GM18870 (cell line): Measurements from ENCODE around the gene CYLC1.

ENCODE experiments used
- ATAC-seq: cut with Tn5 transposase; IDR thresholded peaks from one replicate; pipeline ENCODE4 v1.9.1; 2021; ENCODE audit warnings: moderate library complexity; ENCODE audit not compliant: unreplicated experiment

The CYLC1 gene, protein sequence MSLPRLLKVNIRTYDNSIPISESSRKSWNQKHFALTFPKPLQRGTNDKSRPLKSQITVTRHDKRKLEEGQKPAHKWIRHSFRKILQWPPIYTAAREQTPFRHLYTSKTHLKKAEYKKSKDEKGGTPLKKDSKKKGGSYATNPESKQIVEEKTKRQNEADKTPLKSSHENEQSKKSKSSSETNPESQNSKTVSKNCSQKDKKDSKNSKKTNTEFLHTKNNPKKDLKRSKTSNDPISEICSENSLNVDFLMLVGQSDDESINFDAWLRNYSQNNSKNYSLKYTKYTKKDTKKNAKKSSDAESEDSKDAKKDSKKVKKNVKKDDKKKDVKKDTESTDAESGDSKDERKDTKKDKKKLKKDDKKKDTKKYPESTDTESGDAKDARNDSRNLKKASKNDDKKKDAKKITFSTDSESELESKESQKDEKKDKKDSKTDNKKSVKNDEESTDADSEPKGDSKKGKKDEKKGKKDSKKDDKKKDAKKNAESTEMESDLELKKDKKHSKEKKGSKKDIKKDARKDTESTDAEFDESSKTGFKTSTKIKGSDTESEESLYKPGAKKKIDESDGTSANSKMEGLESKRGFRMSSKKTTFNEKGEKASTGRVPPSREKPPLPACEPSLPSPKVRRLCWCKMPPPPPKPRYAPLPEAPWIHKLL

GRCh38 chrX:83860846-83861245 is at the start of gene CYLC1:
Gene CYLC1 (plus strand): TSS chrX:83861146. CDS start chrX:83861183, 37 bp downstream.
- no peak for ATAC-seq

- ATAC-seq: no peak
These were observed 41.6 kb upstream of the CYLC1 start for GRCh38 chrX:83819304-83819703.

DNA sequence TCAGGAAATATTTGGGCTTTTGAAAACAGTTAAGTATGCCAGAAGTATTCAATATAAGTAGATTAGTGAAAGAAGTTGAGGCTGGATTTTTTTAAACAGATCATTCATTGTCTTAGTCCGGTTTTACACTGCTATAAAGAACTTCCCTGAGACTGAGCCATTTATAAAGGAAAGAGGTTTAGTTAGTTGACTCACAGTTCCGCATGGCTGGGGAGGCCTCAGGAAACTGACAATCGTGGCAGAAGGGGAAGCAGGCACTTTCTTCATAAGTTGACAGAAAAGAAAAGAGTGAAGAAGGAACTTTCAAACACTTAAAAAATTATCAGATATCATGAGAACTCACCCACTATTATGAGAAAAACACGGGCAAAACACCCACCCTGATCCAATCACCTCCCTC is 31.1 kb upstream of the CYLC1 start:
- peak; percentile 85 for ATAC-seq

DNA sequence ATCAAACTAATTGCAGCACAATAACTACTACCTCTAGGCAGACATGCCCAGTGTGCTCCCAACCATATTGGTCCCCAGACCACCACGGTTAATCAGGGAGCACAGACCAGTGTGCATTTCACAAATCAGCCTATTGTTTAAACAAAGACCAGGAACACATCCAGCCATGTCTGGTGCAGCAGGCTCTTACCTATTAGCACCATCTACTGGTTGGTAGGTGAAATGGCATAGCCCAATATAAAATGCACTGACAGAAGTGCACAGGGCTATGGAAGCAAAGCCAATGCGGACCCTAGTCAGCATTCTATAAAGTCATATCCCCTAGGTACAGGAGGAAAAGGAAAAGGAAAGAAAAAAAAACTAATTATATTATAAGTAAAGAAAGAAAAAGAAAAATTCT is 15.5 kb upstream of the CYLC1 start:
- peak; percentile 100 for ATAC-seq

DNA sequence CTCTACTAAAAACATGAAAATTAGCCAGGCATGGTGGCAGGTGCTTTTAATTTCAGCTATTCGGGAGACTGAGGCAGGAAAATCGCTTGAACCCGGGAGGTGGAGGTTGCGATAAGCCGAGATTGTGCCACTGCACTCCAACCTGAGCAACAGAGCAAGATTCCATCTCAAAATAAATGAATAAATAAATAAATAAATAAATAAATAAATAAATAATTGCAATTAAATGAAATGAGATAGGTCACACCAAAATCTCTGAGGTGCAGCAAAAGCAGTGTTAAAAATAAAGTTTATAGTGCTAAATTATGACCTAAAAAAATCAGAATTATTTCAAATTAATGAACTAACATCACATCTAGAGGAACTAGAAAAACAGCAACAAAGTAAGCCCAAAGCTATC is 13.6 kb upstream of the CYLC1 start:
- ATAC-seq: no peak

GRCh38 chrX:83888585-83888984 is 27.6 kb downstream of the CYLC1 start:
- ATAC-seq: no peak

DNA sequence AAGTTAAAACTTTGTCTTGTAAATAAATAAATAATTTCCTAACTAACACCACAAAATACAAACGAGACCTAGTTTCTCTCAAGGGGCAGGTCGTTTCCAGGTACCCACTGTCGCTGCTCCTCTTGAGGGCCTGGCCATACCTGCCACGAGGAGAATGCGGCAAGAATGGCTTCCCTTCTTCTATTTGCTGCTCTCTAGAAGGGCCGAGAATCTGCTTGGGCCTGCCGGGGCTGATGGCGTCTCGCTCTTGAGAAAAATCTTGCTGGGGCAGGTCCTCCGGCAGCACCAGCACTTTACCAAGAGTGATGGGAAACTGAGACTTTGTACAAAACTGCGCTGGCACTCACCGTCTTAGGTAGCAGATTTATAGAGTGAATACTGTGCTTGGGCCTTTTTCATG is 31.5 kb downstream of the CYLC1 start:
- no peak for ATAC-seq

GRCh38 chrX:83906921-83907320 is 46.0 kb downstream of the CYLC1 start:
- ATAC-seq: no peak

DNA sequence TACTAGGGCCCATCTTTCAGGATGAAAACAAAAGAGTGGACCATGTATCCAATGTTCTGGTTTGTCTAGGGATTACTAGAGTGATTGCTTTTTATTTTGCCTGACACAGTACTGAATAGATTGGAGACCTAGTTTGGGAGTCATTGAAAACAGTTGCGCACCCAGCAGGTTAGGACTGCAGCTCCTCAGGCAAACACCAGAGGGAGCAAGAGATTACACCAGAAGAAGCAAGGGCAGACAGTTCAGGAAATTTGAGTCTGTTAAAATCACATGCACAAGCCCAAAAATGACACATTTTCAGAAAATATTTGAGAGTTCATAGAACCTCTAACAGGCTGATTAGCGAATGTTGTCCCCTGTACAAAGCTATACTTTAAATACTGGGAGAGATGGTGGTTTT is 55.6 kb downstream of the CYLC1 start:
- peak; percentile 68 for ATAC-seq

DNA sequence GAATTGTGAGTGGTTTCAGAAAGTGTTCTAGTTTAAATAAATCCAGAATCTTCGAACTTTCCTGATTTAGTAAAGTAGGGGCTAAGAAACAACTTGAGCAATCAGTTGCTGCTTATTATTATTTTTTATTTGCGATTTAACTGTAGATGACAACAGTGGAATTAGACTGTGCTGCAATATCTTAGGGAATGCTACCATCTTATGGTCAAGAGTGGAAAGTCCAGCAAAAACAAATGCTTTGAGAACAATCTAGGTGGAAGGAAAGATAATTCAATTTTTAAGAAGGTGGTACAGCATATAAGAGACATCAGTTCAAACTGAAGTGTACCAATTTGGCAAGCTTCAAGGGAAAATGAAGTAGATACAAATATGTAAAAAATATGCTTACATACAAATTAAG is 73.3 kb downstream of the CYLC1 start:
- no peak for ATAC-seq
